OCI-LY7 (cell line): ENCODE measurements around the gene PXDN. TPM values are rescaled to one million over a fixed set of nuclear protein-coding genes. Genes with fewer than 3 reads are reported as not detected.

Experiments
- BruUV-seq: library from RNA; stranded (reverse); fragments of 400-500 nt; replicated peaks from 2 replicates; lab custom pipeline; 2021; lab: Mats Ljungman, UMichigan
- CTCF ChIA-PET: fragments of 300-600 bp; sonication (Branson Sonifier 250); formaldehyde crosslinking; loops from one replicate; lab custom pipeline; 2022; ENCODE audit warnings: antibody characterized with exemption; ENCODE audit not compliant: unreplicated experiment; lab: Charles Lee
- POLR2A ChIA-PET: fragments of 300-600 bp; sonication (Branson Sonifier 250); formaldehyde crosslinking; loops from one replicate; lab custom pipeline; 2022; ENCODE audit warnings: antibody characterized with exemption; lab: Charles Lee
- DNase-seq: peaks from one replicate; pipeline ENCODE4 v3.0.0-alpha.2; 2015; ENCODE audit warnings: low spot score
- H2AFZ ChIP-seq: fragments of 200-600 bp; sonication (generic), shearing (Covaris generic); 2 replicates; pipeline ENCODE4 v1.6.1; 2014; ENCODE audit warnings: mild to moderate bottlenecking, antibody characterized with exemption, low read length, moderate library complexity
- H3K27ac ChIP-seq: fragments of 200-600 bp; sonication (generic); 2 replicates; pipeline ENCODE4 v1.5.1; 2014; ENCODE audit warnings: mixed run types, low read depth, mild to moderate bottlenecking, moderate library complexity, low read length, inconsistent platforms; ENCODE audit not compliant: poor library complexity, severe bottlenecking
- H3K36me3 ChIP-seq: fragments of 200-600 bp; sonication (generic); 2 replicates; pipeline ENCODE4 v1.6.1; 2014; ENCODE audit warnings: mild to moderate bottlenecking, antibody characterized with exemption, low read length, moderate library complexity, mixed read lengths; ENCODE audit not compliant: insufficient read depth
- H3K4me1 ChIP-seq: fragments of 200-600 bp; sonication (generic); 2 replicates; pipeline ENCODE4 v1.5.1; 2014; ENCODE audit warnings: mild to moderate bottlenecking, low read length; ENCODE audit not compliant: insufficient read depth, poor library complexity, severe bottlenecking
- H3K4me2 ChIP-seq: fragments of 200-600 bp; sonication (generic); 2 replicates; pipeline ENCODE4 v1.6.1; 2014; ENCODE audit warnings: mild to moderate bottlenecking, low read length
- H3K4me3 ChIP-seq: fragments of 200-600 bp; sonication (generic); 2 replicates; pipeline ENCODE4 v1.5.1; 2014; ENCODE audit warnings: mild to moderate bottlenecking, low read depth, low read length; ENCODE audit not compliant: poor library complexity, severe bottlenecking
- H3K79me2 ChIP-seq: fragments of 200-600 bp; sonication (generic); 2 replicates; pipeline ENCODE4 v1.6.1; 2016; ENCODE audit warnings: low read depth, mild to moderate bottlenecking, low read length, moderate library complexity, mixed read lengths; ENCODE audit not compliant: insufficient read depth
- H3K9me2 ChIP-seq: fragments of 200-600 bp; sonication (generic); 2 replicates; pipeline ENCODE4 v1.6.1; 2016; ENCODE audit warnings: mild to moderate bottlenecking, low read length, mixed read lengths; ENCODE audit not compliant: insufficient read depth
- H3K9me3 ChIP-seq: fragments of 200-600 bp; sonication (generic); 2 replicates; pipeline ENCODE4 v1.6.1; 2014; ENCODE audit warnings: mild to moderate bottlenecking, mixed run types, low read length, mixed read lengths
- H4K20me1 ChIP-seq: fragments of 200-600 bp; sonication (generic); 2 replicates; pipeline ENCODE4 v1.6.1; 2014; ENCODE audit warnings: mild to moderate bottlenecking, antibody characterized with exemption, low read length, moderate library complexity, mixed read lengths; ENCODE audit not compliant: insufficient read depth
- CTCF ChIP-seq: fragments of 200-600 bp; sonication (generic); conservative IDR thresholded peaks from 2 replicates; pipeline ENCODE4 v1.5.1; 2014; ENCODE audit warnings: mild to moderate bottlenecking, antibody characterized with exemption, low read length, moderate library complexity, mixed read lengths
- EZH2phosphoT487 ChIP-seq: fragments of 200-600 bp; sonication (generic); IDR thresholded peaks from 2 replicates; pipeline ENCODE4 v1.6.1; 2018; ENCODE audit warnings: low read depth, borderline replicate concordance, mild to moderate bottlenecking, mixed run types, antibody characterized with exemption, low read length, moderate library complexity, mixed read lengths
- intact Hi-C: fragments of 100-400 bp; cut with micrococcal nuclease; formaldehyde crosslinking; loops from one replicate; pipeline ENCODE4 v1.10.0; 2022; ENCODE audit not compliant: unreplicated experiment
- total RNA-seq, 2 experiments: library from RNA; depleted of rRNA in 1 of 2; stranded (reverse); fragments of >200 nt in 1 of 2; shearing (Covaris generic) in 1 of 2; gene quantifications; 2 replicates each; pipeline ENCODE4 v1.2.3, GENCODE V29; 2014 to 2022

PXDN gene
- total RNA-seq, 2 experiments from 2014 or later: not detected

DNA sequence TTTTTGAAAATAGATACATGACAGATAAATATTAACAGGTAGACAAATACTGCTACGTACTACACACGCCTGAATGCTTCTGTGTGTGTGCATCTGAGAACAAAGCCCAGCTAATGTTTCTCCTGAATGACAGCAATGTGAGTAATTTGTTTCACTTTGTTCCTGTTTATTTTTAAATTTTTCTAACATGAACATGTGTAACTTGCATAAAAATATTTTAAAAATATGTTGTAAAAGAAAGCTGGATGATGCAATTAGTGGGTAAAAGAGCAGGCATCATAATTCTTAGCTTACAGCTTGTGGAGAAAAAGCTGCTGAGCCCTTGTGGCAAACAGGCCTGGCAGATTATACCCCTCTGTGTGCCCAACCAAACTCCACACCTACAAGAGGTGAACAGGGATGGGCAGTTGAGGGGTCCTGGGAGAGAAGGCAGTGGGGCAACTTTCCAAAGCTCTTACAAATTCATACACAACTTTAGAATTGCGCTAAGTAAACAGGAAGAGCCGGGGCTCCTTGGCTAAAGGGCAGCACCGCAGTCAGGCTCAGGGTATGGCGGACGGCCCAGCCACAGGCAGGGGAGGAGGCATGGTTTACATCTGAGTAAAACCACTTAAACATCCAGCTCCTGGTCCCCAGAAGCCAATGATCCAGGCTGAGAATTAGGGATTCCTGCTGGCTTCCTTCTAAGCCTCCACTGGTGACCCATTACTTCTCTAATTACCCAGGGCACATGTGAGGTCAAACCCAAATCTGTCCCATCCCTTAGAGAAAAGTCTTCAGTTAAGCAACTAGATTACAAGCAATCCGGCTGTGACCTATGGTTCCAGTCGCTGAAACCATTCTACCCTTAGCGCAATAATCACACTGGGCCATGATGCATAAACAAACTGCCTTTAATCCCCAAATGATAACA lies 14.0 kb downstream of the PXDN start:
- DNase-seq: no peak
- H3K4me3 ChIP-seq: no peak overlapping the region
- POLR2A ChIA-PET: interaction anchor here (0.6 kb wide), 1 partner anchor 33 kb away, joined by 3 read pairs; no protein-coding TSS in a partner anchor
- CTCF ChIA-PET: no interaction called here
- H4K20me1 ChIP-seq: no peaks in the 10 kb centered on the region
- no TSS peak for BruUV-seq
- H3K4me1 ChIP-seq: no peaks in the 10 kb centered on the region
- no peak overlapping the region for H2AFZ ChIP-seq
- H3K36me3 ChIP-seq: no peaks in the 10 kb centered on the region
- H3K4me2 ChIP-seq: no peak overlapping the region
- H3K9me2 ChIP-seq: no peaks in the 10 kb centered on the region
- no peak overlapping the region for H3K27ac ChIP-seq
- H3K9me3 ChIP-seq: no peaks in the 10 kb centered on the region
- no peaks in the 10 kb centered on the region for H3K79me2 ChIP-seq
- intact Hi-C loops: no loop called here
- TF ChIP-seq EZH2phosphoT487 (no peak), CTCF (no peak)

GRCh38 chr2:1729242-1729641 lies 15.1 kb downstream of the PXDN start:
- Histone ChIP-seq H4K20me1 (no peaks in the 10 kb centered on the region), H3K4me2 (no peak overlapping the region), H3K4me3 (no peak overlapping the region), H3K9me2 (no peaks in the 10 kb centered on the region), H3K9me3 (no peaks in the 10 kb centered on the region), H3K27ac (no peak overlapping the region), H3K36me3 (no peaks in the 10 kb centered on the region), H2AFZ (no peak overlapping the region), H3K79me2 (no peaks in the 10 kb centered on the region), H3K4me1 (no peaks in the 10 kb centered on the region)
- no TSS peak for BruUV-seq
- ChIA-PET POLR2A (no interaction called here), CTCF (no interaction called here)
- intact Hi-C loops: no loop called here
- TF ChIP-seq CTCF (no peak), EZH2phosphoT487 (no peak)
- DNase-seq: no peak

GRCh38 chr2:1728821-1729220 lies 15.5 kb downstream of the PXDN start:
- intact Hi-C loops: no loop called here

More at GRCh38 chr2:1728821-1729220, 15.5 kb downstream of the PXDN start:
- CTCF ChIA-PET: no interaction called here
- Histone ChIP-seq H2AFZ (no peak overlapping the region), H3K4me1 (no peaks in the 10 kb centered on the region), H3K9me2 (no peaks in the 10 kb centered on the region), H3K79me2 (no peaks in the 10 kb centered on the region), H3K9me3 (no peaks in the 10 kb centered on the region), H3K4me3 (no peak overlapping the region), H4K20me1 (no peaks in the 10 kb centered on the region), H3K27ac (no peak overlapping the region), H3K4me2 (no peak overlapping the region), H3K36me3 (no peaks in the 10 kb centered on the region)
- no TSS peak for BruUV-seq
- TF ChIP-seq EZH2phosphoT487: no peak
- no peak for TF ChIP-seq CTCF
- POLR2A ChIA-PET: no interaction called here
- DNase-seq: no peak
